ENCODE data around the gene IGIP.
"Not testable (repeated sequence)": the region's sequence is repeated elsewhere in the genome, so short reads cannot be mapped to it uniquely, and the experiment has no call there.

The IGIP gene

GRCh38 chr5:140148508-140148907 is 22.8 kb downstream of the IGIP start:
- TF ChIP-seq, protein P1, sequence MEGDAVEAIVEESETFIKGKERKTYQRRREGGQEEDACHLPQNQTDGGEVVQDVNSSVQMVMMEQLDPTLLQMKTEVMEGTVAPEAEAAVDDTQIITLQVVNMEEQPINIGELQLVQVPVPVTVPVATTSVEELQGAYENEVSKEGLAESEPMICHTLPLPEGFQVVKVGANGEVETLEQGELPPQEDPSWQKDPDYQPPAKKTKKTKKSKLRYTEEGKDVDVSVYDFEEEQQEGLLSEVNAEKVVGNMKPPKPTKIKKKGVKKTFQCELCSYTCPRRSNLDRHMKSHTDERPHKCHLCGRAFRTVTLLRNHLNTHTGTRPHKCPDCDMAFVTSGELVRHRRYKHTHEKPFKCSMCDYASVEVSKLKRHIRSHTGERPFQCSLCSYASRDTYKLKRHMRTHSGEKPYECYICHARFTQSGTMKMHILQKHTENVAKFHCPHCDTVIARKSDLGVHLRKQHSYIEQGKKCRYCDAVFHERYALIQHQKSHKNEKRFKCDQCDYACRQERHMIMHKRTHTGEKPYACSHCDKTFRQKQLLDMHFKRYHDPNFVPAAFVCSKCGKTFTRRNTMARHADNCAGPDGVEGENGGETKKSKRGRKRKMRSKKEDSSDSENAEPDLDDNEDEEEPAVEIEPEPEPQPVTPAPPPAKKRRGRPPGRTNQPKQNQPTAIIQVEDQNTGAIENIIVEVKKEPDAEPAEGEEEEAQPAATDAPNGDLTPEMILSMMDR (IDR thresholded peaks at IDR 0.05), result peak; percentile 36; the same call in 1 of the 2 replicates
- no peak for TF ChIP-seq ZFX (IDR thresholded peaks at IDR 0.05; ENCODE audit: borderline replicate concordance)
- H3K27ac ChIP-seq, result no peak overlapping the region

GRCh38 chr5:140150201-140150600 is 24.5 kb downstream of the IGIP start:
- H3K27ac ChIP-seq, result no peak overlapping the region
- TF ChIP-seq, protein P1 (IDR thresholded peaks at IDR 0.05), result no peak
- TF ChIP-seq ZFX (IDR thresholded peaks at IDR 0.05; ENCODE audit: borderline replicate concordance), result no peak

DNA sequence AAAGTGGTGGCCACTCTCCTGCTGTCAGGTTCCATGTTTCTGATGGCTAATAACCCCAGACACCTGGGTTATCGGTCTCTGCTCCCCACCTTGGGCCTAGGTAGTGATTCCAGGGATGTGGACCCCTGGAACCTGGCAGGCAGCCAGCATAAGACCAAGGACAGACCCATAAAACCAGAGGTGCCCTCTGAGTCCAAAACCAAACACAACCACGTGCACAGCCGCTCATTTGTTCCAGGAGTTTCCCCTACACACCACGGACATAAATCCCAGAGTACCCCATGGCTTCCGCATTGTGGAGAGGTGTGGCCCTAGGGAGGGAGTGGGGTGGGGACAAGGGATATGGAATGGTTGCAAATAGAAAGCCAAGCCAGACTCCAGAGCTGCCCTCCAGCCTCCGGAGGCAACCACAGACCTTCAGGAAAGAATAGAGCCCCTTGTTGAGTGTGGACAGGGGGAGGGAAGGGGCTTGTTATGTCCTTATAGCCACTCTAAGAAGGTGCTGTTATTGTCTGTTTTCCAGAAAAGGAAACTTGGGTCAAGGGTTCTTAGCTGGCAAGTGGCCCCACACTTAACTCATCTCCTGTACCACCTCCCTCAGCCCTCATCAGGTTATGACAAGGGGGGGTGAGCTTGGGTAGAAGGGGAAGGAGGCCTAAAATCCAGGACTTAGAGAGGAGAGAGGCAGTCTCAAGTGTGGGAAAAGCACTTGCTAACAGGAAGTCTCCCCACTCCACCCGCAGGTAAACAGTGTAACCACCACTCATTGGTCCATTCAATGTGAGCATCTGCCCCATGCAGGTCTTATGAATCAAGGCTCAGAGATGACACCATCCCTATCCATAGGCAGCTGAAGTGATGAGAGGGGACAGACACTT is 25.6 kb downstream of the IGIP start:
- no peak overlapping the region for H3K27ac ChIP-seq
- TF ChIP-seq, protein P1 (IDR thresholded peaks at IDR 0.05), result no peak
- TF ChIP-seq ZFX (IDR thresholded peaks at IDR 0.05; ENCODE audit: borderline replicate concordance), result no peak

DNA sequence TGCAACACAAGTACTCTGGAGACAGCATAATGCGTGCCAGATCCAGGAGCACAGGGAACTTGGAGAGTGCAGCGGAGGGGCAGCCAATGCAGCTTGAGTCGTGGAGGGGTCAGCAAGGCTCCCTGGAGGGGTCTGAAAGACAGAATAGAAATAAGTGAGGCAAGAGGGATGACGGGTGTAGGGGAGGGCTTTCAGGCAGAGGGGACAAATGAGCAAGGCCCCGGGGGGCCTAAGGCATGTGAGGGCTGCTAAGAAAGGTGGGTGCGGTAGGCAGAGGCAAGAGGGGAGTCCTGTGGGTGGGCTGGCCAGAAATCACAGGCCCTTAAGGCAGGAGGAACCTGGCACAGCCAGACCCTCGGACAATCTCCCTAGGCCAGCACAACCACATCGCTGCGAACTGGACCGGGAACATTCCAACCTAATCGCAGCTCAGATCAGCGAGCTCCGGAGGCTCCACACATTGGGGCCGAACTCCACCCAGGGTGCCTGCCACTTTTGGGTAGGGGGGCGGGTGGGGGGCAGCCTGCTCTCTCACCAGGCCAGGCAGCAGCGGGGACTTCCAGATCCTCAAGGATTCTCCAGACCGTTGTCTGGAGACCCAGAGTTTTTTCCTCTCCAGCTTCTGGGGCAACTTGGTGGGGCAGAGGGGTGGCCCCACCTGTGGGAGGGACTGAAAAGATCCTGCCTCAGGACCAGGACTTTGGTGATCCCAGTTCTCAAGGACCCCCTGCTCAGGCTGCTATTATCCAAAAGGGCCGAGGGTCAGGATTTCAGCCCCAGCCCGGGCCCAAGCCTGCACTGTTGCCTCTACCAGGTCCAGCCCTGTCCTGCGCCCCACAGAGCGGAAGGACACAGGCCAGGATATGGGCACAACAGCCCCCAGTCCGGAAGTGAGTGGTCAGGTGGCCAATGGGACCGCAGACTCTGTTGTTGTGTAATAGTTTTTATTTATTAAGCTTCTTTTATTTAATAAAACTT is 26.6 kb downstream of the IGIP start:
- TF ChIP-seq, protein P1 (IDR thresholded peaks at IDR 0.05), result no peak
- TF ChIP-seq ZFX (IDR thresholded peaks at IDR 0.05; ENCODE audit: borderline replicate concordance), result no peak
- H3K27ac ChIP-seq, result no peak overlapping the region

GRCh38 chr5:140153255-140153654 is 27.5 kb downstream of the IGIP start:
- H3K27ac ChIP-seq, result no peak overlapping the region
- TF ChIP-seq, protein P1 (IDR thresholded peaks at IDR 0.05), result no peak
- no peak for TF ChIP-seq ZFX (IDR thresholded peaks at IDR 0.05; ENCODE audit: borderline replicate concordance)

- H3K27ac ChIP-seq, result no peak overlapping the region
- TF ChIP-seq, protein P1 (IDR thresholded peaks at IDR 0.05), result no peak
- no peak for TF ChIP-seq ZFX (IDR thresholded peaks at IDR 0.05; ENCODE audit: borderline replicate concordance)
Observed at GRCh38 chr5:140153905-140154304, 28.2 kb downstream of the IGIP start.

GRCh38 chr5:140154710-140155381 is 29.1 kb downstream of the IGIP start:
- not testable (repeated sequence) for H3K27ac ChIP-seq
